Measurements from ENCODE around the gene PTPRK.

Gene PTPRK

GRCh38 chr6:128131036-128131435 lies 389.4 kb downstream of the PTPRK start:
- no peak for DNase-seq (ENCODE audit: low spot score)

- DNase-seq (ENCODE audit: low spot score) = no peak
Measured at GRCh38 chr6:128129679-128130078, 390.7 kb downstream of the PTPRK start.

DNA sequence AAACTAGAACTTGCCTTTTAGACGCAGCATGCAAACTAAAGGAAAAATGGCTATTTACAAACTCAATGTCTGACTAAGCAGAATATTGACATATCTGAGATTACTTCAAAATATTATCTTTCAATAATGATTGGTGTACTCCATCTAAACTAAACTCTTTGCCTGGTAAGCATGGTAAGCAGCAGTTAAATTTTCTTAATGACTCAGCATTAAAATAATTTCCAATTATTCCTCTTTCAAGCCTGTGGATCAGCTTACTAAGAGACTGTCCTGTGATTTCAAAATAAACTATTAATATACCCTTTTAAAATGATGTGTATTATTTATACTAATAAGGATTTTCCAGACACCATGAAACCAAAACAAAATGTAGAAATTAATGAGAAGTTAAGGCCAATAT lies 392.7 kb downstream of the PTPRK start:
- DNase-seq (ENCODE audit: low spot score) = no peak

- no peak for DNase-seq (ENCODE audit: low spot score)
Measured at GRCh38 chr6:128124713-128125112, 395.7 kb downstream of the PTPRK start.

DNA sequence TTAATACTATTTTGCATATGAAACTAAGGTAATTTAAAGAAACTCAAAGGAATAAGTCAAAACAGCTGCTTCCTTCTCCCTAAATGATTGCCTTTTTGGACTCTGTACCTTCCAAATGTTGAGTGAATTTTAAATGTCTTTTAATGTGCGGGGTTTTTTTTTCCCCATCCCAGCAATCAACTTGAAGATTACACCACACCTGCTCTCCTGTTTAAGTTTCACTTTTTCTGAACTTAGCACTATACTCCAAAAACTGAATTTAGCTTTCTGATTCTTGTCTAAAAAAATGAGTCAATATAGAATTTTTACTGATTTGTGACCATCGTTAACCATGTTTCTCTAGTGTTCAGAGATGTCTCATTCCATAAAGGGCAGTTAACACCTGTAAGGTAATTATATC lies 398.8 kb downstream of the PTPRK start:
- DNase-seq (ENCODE audit: low spot score) = no peak

DNA sequence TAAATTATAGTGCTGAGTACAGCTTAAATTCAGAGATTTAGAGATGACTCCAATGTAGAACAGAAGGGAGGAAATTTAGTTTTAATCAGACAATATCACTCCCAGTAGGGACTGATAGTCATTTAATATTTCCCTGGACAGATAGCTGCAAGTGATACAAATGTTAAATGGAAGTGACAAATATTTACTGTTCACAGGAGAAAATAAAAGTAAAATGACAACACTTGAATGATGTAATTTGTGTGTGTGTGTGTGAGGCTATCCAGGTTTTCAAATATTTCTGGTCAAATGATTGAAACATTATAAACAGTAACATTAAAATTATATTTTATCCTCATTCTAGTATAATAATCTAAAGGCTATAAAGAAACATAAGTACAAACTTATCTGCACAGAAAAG lies 399.2 kb downstream of the PTPRK start:
- DNase-seq (ENCODE audit: low spot score) = no peak

- DNase-seq (ENCODE audit: low spot score) = no peak
Measured at GRCh38 chr6:128118401-128118800, 402.0 kb downstream of the PTPRK start.

DNA sequence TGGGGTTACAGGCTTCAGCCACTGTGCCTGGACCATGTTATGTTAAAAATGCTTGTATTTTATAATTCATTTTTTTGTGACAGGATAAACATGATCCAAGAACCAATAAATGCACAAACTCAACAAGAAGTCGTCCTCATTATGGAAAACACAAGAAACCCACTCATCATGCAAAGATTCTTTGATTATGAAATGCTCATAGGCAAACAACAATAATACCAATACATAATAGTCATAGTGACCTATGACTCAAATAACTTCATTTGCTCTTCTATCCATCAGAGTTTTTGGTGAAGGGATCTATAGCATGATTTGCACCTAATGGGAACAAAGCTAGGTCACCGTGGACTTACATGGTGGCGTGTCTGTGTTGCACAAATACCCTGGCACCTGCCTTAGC lies 402.5 kb downstream of the PTPRK start:
- DNase-seq (ENCODE audit: low spot score) = no peak

DNA sequence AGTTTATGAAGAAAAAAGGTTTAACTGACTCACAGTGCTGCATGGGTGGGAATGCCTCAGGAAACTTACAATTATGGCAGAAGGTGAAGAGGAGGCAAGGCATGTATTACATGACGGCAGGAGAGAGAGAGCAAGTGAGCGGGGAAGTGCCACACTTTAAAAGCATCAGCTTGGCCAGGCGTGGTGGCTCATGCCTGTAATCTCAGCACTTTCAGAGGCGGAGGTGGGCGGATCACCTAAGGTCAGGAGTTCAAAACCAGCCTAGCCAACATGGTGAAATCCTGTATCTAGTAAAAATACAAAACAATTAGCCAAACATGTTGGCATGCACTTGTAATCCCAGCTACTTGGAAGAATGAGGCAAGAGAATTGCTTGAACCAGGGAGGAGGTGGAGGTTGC lies 406.2 kb downstream of the PTPRK start:
- no peak for DNase-seq (ENCODE audit: low spot score)

DNA sequence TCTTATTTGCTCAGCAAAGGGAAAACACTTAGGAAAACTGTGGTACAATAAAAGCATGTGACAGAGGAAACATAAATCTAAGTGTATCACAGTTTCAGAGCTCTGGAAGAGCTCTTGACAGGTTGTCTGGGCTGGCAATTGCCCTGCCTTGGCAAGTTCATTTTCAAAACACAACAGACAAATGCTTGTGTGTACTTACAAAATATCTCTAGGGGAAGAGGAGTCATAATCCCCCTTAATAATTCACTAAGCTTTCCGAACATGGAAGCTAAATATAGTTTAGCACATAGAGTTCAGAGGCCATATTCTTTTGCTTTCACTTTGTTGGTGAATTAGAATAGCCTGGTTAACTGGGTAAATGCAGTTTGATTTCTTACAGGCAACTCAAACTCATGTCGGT lies 407.9 kb downstream of the PTPRK start:
- DNase-seq (ENCODE audit: low spot score) = no peak

DNA sequence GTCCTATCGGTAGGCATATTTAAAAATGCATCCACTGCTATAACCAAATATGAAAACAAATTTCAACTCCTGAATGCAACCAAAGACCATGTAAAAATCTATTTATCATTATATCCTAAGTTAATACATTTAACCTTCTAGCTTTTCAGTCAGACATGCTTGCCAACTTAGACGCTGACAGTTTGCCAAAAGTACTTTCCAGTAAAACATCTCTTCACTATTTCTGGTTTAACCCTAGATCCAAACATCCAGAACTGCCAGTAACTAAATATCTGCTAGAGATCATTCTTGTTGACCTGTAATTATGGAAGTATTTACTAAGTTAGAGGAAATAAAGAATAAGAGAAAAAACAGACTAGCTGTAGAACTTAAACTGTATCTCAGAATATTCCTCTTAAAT lies 409.3 kb downstream of the PTPRK start:
- no peak for DNase-seq (ENCODE audit: low spot score)

- DNase-seq (ENCODE audit: low spot score) = no peak
Measured at GRCh38 chr6:128107682-128108081, 412.7 kb downstream of the PTPRK start.

- DNase-seq (ENCODE audit: low spot score) = no peak
Measured at GRCh38 chr6:128099571-128100197, 420.7 kb downstream of the PTPRK start.

GRCh38 chr6:128098000-128098581 lies 422.3 kb downstream of the PTPRK start:
- no peak for DNase-seq (ENCODE audit: low spot score)

DNA sequence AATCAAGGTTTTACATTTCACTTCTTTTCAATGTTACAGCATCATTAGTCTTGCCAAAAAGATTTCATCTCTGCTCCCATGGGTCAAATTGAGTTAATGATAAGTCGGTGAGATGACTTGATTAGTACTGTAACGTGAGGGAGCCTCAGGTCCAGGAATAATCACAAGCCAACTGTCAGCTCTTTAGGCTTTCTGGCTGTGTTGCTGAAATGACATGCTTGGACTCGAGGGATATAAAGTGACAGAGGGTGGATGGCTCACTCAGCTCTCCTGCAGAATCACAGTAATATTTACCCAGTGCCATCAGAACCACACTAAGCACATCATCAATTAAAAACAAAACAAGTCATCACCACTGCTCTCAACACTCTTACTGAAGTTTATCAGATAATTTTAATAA lies 423.4 kb downstream of the PTPRK start:
- no peak for DNase-seq (ENCODE audit: low spot score)

- no peak for DNase-seq (ENCODE audit: low spot score)
Measured at GRCh38 chr6:128095362-128095761, 425.0 kb downstream of the PTPRK start.

GRCh38 chr6:128079021-128079420 lies 441.4 kb downstream of the PTPRK start:
- no peak for DNase-seq (ENCODE audit: low spot score)

- DNase-seq (ENCODE audit: low spot score) = no peak
Measured at GRCh38 chr6:128078276-128078675, 442.1 kb downstream of the PTPRK start.

DNA sequence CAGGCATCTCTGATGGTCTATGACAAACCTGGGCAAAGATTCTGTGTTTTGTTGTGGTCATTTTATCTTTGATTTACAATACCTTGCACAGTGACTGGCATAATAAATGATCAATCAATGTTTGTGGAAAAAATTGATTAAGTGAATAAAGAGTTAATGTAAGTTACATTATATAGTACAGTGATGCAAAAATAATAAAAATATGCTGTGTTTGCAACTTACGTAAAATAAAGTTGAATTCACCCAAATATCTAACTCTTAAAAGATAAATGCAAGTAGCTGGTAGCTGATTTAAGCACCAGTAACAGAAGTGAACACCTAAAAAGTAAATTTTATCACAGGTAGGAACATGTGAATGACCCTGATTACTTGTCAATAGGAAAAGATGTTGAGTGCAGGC lies 443.6 kb downstream of the PTPRK start:
- DNase-seq (ENCODE audit: low spot score) = no peak

DNA sequence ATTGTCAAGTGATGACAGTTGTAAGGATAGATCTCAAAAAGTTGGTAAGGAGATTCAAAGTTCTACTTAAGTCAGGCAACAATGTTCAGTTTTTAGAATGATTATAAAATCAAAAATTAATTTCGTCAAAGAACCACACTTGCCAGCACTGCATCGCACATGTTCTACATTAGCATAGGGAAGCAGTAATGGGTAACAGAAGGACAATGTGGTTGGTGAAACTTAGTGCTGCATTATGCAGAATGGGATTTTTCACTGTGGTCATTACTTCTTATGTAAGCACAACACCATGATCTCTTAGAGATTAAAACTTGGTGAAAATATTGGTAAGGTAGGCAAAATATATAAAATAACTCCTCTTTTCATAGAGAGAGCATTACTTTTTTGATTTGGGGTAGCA lies 445.8 kb downstream of the PTPRK start:
- no peak for DNase-seq (ENCODE audit: low spot score)

DNA sequence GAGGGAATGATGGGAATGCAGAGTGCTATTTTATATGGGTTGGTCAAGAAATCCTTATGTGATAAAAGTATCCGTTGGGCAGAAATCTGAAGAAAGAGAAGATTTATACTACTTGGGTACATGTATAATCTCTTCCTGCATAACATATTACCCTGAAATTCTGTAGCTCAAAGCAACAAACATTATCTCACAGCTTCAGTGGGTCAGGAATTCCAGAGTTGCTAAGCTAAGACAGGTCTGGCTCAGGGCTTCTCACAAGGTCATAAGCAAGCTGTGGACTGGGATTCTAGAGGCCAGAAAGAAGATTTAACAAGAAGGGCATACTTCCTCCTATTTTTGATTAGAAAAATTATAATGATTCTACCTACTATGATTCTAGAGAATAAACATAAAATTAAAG lies 447.0 kb downstream of the PTPRK start:
- DNase-seq (ENCODE audit: low spot score) = no peak

DNA sequence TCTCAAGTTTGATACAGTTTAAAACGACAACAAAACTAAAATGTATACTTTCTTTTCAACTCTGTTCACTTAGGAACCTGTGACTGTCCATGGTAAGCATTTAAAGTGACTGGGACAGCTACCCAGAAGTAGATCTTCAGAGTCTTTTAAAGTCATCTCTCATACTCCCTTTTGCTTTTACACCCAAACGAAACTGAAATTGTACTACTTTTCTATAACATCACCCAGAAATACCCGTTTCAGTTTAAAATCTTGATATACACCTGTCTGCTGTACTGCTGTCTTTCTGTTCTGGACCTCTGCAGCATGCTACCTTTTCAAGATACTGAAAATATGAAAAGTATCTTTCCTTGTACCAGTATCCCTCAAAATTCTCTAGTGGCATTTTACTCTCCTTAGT lies 449.2 kb downstream of the PTPRK start:
- DNase-seq (ENCODE audit: low spot score) = no peak

DNA sequence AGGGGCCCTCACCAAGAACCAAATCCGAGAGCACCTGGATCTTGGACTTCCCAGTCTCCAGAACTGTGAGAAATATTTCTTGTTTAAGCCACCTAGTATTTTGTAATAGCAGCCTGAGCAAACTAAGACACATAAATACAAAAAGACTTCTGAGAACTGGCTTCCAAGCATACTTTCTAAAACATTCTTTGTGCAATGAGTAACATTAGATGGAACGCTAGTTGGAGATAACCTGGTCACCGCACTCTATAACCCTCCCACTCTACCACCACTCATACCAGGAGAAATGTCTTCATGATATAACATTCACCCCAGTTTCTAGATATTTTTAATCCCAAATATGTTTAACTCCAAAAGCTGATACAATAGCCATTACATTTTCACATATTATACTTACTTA lies 450.0 kb downstream of the PTPRK start:
- no peak for DNase-seq (ENCODE audit: low spot score)

DNA sequence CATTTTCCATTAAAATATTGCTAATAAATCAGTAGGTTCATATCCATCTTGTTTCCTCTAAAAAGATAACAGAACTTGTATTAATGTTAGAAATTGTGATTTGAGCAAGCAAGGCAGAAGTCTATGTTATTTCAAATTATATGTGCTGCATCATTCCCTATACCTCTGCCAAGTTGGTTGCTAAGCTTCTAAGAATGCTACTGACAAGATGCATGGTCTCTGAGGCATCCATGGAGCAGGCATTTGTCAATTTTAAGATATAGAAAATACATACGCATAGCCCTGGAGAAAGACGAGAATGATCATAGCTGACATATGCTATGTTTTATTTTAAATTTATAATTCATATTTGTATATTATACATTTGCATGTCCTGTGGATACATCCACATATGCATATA lies 451.2 kb downstream of the PTPRK start:
- no peak for DNase-seq (ENCODE audit: low spot score)

DNA sequence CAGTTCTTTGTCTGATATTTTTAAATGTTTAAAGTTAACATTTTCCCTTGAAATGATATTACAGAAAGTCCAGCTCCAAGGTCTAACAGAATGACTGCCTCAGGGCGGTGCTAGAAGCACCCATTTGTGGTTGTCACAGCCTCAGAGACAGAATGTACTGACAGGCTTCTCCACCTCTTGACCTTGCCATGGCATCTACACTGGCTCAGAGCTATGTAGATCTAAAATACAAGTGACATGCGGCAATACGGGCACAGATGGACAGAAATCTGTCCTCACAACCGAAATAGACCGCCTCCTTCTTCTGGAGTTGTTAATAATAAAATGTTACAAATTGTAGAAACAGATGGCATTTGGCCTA lies 452.3 kb downstream of the PTPRK start:
- no peak for DNase-seq (ENCODE audit: low spot score)
